Endodermal cell (in vitro differentiated cells): ENCODE results near the gene XXYLT1. TPM values are rescaled to one million over a fixed set of nuclear protein-coding genes. Genes with fewer than 3 reads are reported as not detected.

Experiments
- DNase-seq: peaks from one replicate; pipeline ENCODE4 v3.0.0-alpha.2; 2017
- H3K27ac ChIP-seq: 2 replicates; pipeline ENCODE4 v1.5.1; 2013; ENCODE audit warnings: mild to moderate bottlenecking, low read depth, low read length, moderate library complexity
- H3K27me3 ChIP-seq: 2 replicates; pipeline ENCODE4 v1.6.1; 2013; ENCODE audit warnings: mild to moderate bottlenecking, low read length, moderate library complexity; ENCODE audit not compliant: insufficient read depth, control insufficient read depth, poor library complexity, severe bottlenecking
- H3K36me3 ChIP-seq: 2 replicates; pipeline ENCODE4 v1.7.0; 2013; ENCODE audit warnings: mild to moderate bottlenecking, low read length, moderate library complexity; ENCODE audit not compliant: control insufficient read depth, insufficient read depth
- H3K4me1 ChIP-seq: one replicate; pipeline ENCODE4 v1.7.0; 2013; ENCODE audit warnings: low read length; ENCODE audit not compliant: control insufficient read depth, insufficient read depth
- H3K4me3 ChIP-seq: 2 replicates; pipeline ENCODE4 v1.5.1; 2013; ENCODE audit warnings: mild to moderate bottlenecking, low read length, moderate library complexity
- H3K9ac ChIP-seq: 2 replicates; pipeline ENCODE4 v1.6.1; 2013; ENCODE audit warnings: mild to moderate bottlenecking, low read length, moderate library complexity; ENCODE audit not compliant: poor library complexity, severe bottlenecking; ENCODE audit errors: extremely low read depth
- H3K9me3 ChIP-seq: 2 replicates; pipeline ENCODE4 v1.6.1; 2013; ENCODE audit warnings: mild to moderate bottlenecking, low read length, moderate library complexity; ENCODE audit not compliant: control insufficient read depth
- H3K27ac Mint-ChIP-seq: 2 replicates; pipeline ENCODE4 v1.8.0; 2020; ENCODE audit warnings: mixed read lengths
- H3K27me3 Mint-ChIP-seq: 2 replicates; pipeline ENCODE4 v1.8.0; 2021; ENCODE audit warnings: mild to moderate bottlenecking, mixed read lengths; ENCODE audit not compliant: insufficient read depth
- H3K36me3 Mint-ChIP-seq: 2 replicates; pipeline ENCODE4 v1.8.0; 2020; ENCODE audit warnings: low read depth, mixed read lengths
- H3K4me1 Mint-ChIP-seq: 2 replicates; pipeline ENCODE4 v1.8.0; 2020; ENCODE audit warnings: mixed read lengths
- H3K4me3 Mint-ChIP-seq: 2 replicates; pipeline ENCODE4 v1.8.0; 2020; ENCODE audit warnings: mild to moderate bottlenecking, moderate library complexity, mixed read lengths
- H3K9me3 Mint-ChIP-seq: 2 replicates; pipeline ENCODE4 v1.8.0; 2020; ENCODE audit warnings: mild to moderate bottlenecking, mixed read lengths
- CTCF ChIP-seq: fragments of 200-600 bp; sonication (generic); conservative IDR thresholded peaks from 2 replicates; pipeline ENCODE4 v1.5.0; 2021; ENCODE audit warnings: antibody characterized with exemption, mild to moderate bottlenecking
- WGBS, 2 experiments: methylation state at CpG; one replicate each; pipeline versions ENCODE4 v1.1.5 to v1.1.7; 2013; ENCODE audit warnings: missing lambda C conversion rate in 2 of 2, mixed read lengths in 1 of 2; ENCODE audit not compliant: insufficient coverage in 1 of 2, insufficient read length in 1 of 2; 5-methylcytosine and 5-hydroxymethylcytosine counted together
- total RNA-seq, 2 donors: library from RNA; stranded (reverse); fragmentation: NEBNext Ultra II Directional in 1 of 2; extraction: Animal tissue kit (Norgen Biotek cat#: 25700) in 1 of 2; gene quantifications; 2 replicates in 1 of 2; 3 replicates in 1 of 2; pipeline ENCODE4 v1.2.1, GENCODE V29; 2021

The XXYLT1 gene
- total RNA-seq, 2 donors from 2014 or later: 35.5 to 38.3 TPM

- Mint-ChIP-seq H3K4me3 (no peak overlapping the region), H3K4me1 (peaks cover 9% of the 10 kb centered on the region), H3K9me3 (no peaks in the 10 kb centered on the region), H3K27ac (no peak overlapping the region), H3K36me3 (peaks cover 8% of the 10 kb centered on the region), H3K27me3 (no peaks in the 10 kb centered on the region)
- no peak for TF ChIP-seq CTCF
- Histone ChIP-seq H3K9me3 (no peaks in the 10 kb centered on the region), H3K4me3 (no peak overlapping the region), H3K36me3 (no peaks in the 10 kb centered on the region), H3K4me1 (peaks cover 4% of the 10 kb centered on the region), H3K27me3 (no peaks in the 10 kb centered on the region), H3K9ac (no peak overlapping the region), H3K27ac (no peak overlapping the region)
- peak; percentile 33 for DNase-seq
- WGBS, 2 experiments: 92 to 96% methylated on average over 15 to 23 of the region's 23 CpGs
Observed at GRCh38 chr3:195169011-195169649, 101.8 kb downstream of the XXYLT1 start.

- 89 to 100% methylated on average over 1 to 6 of the region's 6 CpGs for WGBS, 2 experiments
- peaks cover 9% of the 10 kb centered on the region for H3K4me1 Mint-ChIP-seq
- H3K27me3 Mint-ChIP-seq: no peaks in the 10 kb centered on the region
Observed at GRCh38 chr3:195168009-195168762, 102.8 kb downstream of the XXYLT1 start.

GRCh38 chr3:195165790-195166189 is 105.2 kb downstream of the XXYLT1 start:
- Mint-ChIP-seq H3K27me3 (no peaks in the 10 kb centered on the region), H3K4me3 (no peak overlapping the region), H3K9me3 (no peaks in the 10 kb centered on the region), H3K27ac (no peak overlapping the region), H3K36me3 (peaks cover 8% of the 10 kb centered on the region), H3K4me1 (peaks cover 2% of the 10 kb centered on the region)
- no peak overlapping the region for H3K4me3 ChIP-seq
- no peaks in the 10 kb centered on the region for H3K36me3 ChIP-seq
- DNase-seq: no peak
- no peak overlapping the region for H3K27ac ChIP-seq
- no peak overlapping the region for H3K9ac ChIP-seq
- H3K27me3 ChIP-seq: no peaks in the 10 kb centered on the region
- no peaks in the 10 kb centered on the region for H3K4me1 ChIP-seq
- no peak for TF ChIP-seq CTCF
- H3K9me3 ChIP-seq: no peaks in the 10 kb centered on the region
- 94% methylated on average over 1 of the region's 1 CpG; no CpG with 5 or more reads in 1 of the 2 experiments for WGBS, 2 experiments

More at GRCh38 chr3:195168009-195168762, 102.8 kb downstream of the XXYLT1 start:
- no peaks in the 10 kb centered on the region for H3K27me3 ChIP-seq
- Mint-ChIP-seq H3K9me3 (no peaks in the 10 kb centered on the region), H3K36me3 (peaks cover 8% of the 10 kb centered on the region), H3K4me3 (no peak overlapping the region), H3K27ac (no peak overlapping the region)
- no peak overlapping the region for H3K9ac ChIP-seq
- no peaks in the 10 kb centered on the region for H3K36me3 ChIP-seq
- no peak for TF ChIP-seq CTCF
- peaks cover 4% of the 10 kb centered on the region for H3K4me1 ChIP-seq
- H3K9me3 ChIP-seq: no peaks in the 10 kb centered on the region
- no peak overlapping the region for H3K4me3 ChIP-seq
- H3K27ac ChIP-seq: no peak overlapping the region
- DNase-seq: no peak
